HTERT RPE-1 (cell line): Measurements from ENCODE around the gene SAV1.

ENCODE experiments used
- in situ Hi-C: fragments of 300-500 bp; cut with MboI; formaldehyde crosslinking; loops from 4 replicates; pipeline ENCODE4 v1.14.3; 2020; ENCODE audit warnings: low sequenced_read_pairs

The SAV1 gene

DNA sequence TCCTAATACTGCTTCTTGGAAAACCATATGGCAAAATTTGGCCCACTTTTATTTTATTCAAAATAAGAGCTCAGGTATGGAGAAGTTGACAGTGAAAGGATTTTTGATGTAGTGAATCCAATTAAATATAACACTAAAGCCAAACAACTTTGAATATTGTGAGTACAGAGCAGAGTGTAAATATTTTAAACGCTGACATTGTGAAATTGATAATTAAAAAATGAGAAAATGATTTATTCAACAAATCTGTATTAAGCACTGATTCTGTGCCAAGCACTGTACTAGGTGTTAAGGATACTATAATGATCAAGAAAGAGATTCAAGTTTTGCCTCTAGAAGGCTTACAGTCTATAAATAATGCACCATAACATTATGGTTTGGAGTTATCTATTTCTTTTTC is 57.6 kb downstream of the SAV1 start:
- in situ Hi-C loops: no loop called here

DNA sequence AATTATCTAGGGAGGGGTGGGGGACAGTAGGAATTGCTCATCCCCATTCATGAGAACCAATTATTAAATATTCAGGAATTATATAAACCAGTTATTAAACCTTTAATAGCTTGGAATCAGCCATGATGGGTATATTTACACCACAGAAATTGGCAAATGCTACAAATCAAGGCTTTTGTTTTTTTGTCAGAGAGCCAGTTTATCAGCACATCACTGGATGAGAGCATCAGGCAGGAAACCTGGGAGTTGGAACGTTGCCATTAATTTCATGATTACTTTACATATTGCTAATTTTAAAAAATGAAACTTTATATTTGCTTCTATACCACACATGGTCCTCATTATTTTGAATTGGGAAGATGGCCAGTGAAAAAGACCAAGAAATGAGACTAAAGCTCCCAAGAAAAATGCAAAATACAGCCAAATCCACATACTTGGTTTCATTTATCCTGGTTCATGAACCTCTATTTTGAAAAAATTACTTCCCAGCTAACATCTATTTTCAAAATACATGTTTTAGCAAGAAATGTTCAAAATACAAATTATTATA is 59.7 kb downstream of the SAV1 start:
- in situ Hi-C loops: no loop called here

- in situ Hi-C loops: no loop called here
These were observed 60.3 kb downstream of the SAV1 start for GRCh38 chr14:50607761-50608160.

- in situ Hi-C loops: no loop called here
These were observed 60.9 kb downstream of the SAV1 start for GRCh38 chr14:50607181-50607580.

DNA sequence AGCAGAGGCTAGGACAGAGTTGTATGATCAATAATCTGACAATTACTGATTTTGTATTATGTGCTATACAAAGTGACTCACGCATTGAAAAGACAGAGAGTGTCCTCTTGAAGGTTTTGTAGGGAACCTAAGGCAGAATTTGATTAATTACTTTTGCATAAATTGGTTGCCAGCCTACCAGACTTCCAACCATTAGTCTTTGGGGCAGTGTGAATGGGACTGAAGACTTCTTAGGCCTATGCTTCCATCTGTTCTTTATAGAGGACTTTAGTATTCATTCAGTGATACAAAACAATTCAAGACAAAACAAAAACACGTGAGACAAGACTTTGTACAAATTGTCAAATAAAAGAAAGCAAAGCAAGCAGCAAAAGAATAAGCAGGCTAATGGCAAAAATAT is 61.6 kb downstream of the SAV1 start:
- in situ Hi-C loops: no loop called here

DNA sequence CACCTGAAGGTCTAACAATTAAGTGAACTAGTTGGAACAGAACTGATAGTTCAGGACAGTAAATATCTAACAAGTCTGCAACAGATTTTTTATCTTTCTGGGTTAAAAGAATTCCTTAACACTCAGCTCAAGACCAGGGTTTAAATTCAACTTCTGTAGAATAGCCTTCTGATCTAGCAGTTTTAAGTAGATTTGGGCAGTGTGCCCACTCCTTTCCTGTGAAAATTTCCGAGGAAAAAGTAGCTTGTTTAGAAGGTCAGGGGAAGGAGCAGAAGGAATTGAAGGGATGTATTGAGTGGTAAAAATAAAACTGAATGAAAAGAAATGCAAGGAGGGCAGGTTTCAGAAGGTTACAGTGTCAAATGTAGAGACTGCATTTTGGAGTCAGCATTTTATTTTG is 62.3 kb downstream of the SAV1 start:
- in situ Hi-C loops: no loop called here

DNA sequence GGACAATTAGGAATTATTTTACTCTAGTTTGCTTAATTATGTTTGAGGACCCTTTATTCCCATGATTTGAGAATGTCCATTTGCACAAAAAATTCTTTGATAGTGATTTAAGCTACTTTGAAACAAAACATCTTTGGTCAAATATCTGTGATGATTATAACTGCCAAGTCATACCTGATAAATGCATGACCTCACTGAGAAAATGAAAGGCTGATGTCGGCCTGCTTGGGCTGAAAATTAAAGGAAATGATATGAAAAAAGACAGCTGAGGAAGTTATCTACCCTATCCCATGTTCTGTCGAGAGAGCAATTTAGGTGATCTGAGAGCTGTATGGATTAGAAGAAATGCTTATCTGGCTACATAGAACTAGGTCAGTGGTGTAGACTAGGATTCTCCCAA is 64.5 kb downstream of the SAV1 start:
- in situ Hi-C loops: no loop called here

GRCh38 chr14:50602035-50602434 is 66.1 kb downstream of the SAV1 start:
- in situ Hi-C loops: no loop called here

DNA sequence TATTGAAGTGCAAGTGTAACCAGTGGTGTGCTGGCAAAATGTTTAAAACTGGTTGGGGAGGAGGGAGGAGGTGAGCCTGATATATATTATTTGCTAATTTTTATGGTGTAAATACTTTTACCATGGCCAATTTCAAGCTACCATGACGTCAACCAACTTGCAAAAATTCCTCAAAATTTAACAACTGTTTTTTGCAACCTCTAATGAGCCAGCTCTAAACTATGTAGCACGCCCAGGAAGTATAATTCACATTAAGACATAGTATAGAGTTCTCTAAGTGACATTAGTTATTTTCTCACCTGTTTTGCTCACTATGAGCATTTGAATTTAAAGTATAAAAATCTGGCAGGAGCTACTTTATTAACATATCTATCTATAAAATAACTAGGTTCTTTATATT is 66.7 kb downstream of the SAV1 start:
- in situ Hi-C loops: no loop called here

- in situ Hi-C loops: no loop called here
These were observed 67.3 kb downstream of the SAV1 start for GRCh38 chr14:50600849-50601248.

DNA sequence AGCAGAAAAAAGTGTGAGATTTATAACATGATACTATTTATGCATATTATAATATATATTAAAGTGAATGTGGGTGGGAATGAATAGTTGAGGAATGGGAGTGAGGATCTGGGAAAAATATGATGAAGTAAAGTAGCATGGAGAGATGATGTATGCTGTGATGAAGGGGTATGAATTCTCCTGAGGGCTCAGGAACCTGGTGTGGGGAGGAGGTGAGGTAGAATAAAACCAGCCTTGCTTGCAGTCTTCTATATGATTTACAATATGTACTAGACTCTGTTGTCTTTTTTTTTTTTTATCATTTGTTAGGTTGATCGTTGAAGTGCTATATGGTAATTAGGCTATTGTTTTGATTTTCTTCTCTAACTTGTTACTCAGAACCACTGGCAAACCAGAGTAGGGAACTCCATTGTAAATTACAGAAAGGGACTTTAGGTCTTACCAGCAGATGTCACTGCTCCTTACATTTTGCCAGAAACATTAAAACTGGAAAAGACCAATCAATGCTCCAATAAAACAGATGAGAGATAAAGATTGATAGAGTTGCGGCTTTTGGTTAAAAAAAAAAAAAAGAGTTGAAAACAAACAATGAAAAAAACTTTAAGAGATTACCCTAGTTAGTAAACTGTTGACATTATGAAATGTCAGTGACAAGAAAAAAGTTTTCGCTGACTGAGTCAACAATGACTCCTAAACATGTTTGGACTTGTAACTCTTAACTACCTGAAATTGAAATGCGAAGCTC is 68.2 kb downstream of the SAV1 start:
- in situ Hi-C loops: no loop called here

DNA sequence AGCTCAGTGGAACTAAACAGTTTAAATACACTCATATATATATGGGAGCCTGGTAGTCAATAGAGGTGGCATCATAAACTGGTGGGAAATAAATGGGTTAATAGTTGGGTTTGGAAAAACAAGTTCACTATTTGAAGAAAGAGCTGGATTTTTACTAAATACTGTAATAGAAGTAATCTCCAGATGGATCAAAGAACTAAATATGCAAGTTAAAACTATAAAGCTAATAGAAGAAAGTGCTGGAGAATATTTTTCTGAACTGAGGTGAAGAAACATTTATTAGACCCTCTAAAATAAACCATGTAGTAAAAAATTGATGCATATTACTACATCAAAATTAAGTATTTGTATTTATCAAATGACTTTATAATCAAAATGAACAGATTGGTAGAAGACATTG is 69.3 kb downstream of the SAV1 start:
- in situ Hi-C loops: no loop called here

DNA sequence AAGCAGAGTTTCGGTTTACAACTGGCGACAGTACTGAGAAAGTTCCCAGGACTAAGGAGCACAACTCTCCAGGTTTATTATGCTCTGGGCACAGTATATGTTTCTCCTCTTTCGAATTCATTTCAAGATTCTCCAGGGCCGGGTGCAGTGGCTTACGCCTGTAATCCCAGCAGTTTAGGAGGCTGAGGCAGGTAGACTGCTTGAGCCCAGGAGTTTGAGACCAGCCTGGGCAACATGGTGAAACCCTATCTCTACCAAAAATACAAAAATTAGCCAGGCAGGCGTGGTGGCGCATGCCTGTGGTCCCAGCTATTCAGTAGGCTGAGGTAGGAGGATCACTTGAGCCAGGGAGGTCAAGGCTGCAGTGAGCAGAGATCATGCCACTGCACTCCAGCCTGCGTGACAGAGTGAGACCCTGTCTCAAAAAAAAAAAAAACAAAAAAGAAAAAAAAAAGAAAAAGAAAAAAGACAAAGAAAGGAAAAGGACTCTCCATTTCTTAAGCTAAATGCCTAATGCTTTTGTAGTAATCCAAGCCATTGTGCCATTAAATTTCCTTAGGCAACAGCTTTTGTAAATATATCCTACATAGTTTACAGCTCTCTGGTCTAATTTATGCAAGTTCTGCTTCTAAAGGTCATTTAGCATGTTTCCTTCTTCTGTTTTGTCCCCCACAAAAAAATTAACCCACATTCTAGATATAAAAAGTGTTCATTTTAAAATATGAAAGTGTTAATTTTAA is 73.4 kb downstream of the SAV1 start:
- in situ Hi-C loops: no loop called here

GRCh38 chr14:50590464-50590863 is 77.6 kb downstream of the SAV1 start:
- in situ Hi-C loops: no loop called here
